Peyer's patch (tissue), 4 donors: Measurements from ENCODE around the gene SLC44A2. TPM values are rescaled to one million over a fixed set of nuclear protein-coding genes. Genes with fewer than 3 reads are reported as not detected.

Experiments
- DNase-seq, 3 donors: peaks; one replicate each; pipeline ENCODE4 v3.0.0-alpha.2; 2017 to 2019
- H3K27ac ChIP-seq, 4 donors: fragments of 200-600 bp; sonication (generic); one replicate each; pipeline ENCODE4 v1.5.1; 2016 to 2019
- H3K27me3 ChIP-seq, 2 donors: fragments of 200-600 bp; sonication (generic); one replicate each; pipeline ENCODE4 v1.5.1; 2019
- H3K36me3 ChIP-seq, 3 donors: fragments of 200-600 bp; sonication (generic); one replicate each; pipeline ENCODE4 v1.5.1; 2016 to 2019
- H3K4me1 ChIP-seq, 4 donors: fragments of 200-600 bp; sonication (generic); one replicate each; pipeline ENCODE4 v1.5.1; 2016 to 2019
- H3K4me3 ChIP-seq, 4 donors: fragments of 200-600 bp; sonication (generic); 1 replicate in 3 of 4; 2 replicates in 1 of 4; pipeline ENCODE4 v1.5.1; 2016 to 2019; ENCODE audit warnings: mild to moderate bottlenecking in 1 of 4
- H3K9me3 ChIP-seq, 4 donors: fragments of 200-600 bp; sonication (generic); one replicate each; pipeline ENCODE4 v1.5.1; 2016 to 2019; ENCODE audit warnings: mild to moderate bottlenecking in 1 of 4
- POLR2A ChIP-seq, 2 donors: fragments of 450-650 bp; IDR thresholded peaks; one replicate each; pipeline ENCODE4 v1.5.1; 2017; ENCODE audit warnings: antibody characterized with exemption in 2 of 2, mild to moderate bottlenecking in 2 of 2, moderate library complexity in 2 of 2
- total RNA-seq, 4 donors: library from RNA; depleted of rRNA; stranded (reverse); fragments of >200 nt; gene quantifications; one replicate each; pipeline ENCODE4 v1.1.0, GENCODE V29; 2016
- TF ChIP-seq, protein P1 (sequence below), 6 experiments: fragments of 450-650 bp in 4 of 6; fragments of 200-600 bp in 2 of 6; sonication (generic) in 1 of 6; IDR thresholded peaks; one replicate each; pipeline ENCODE4 v1.5.1; 2017 to 2019; ENCODE audit warnings: antibody characterized with exemption in 6 of 6, mild to moderate bottlenecking in 3 of 6, moderate library complexity in 1 of 6

The SLC44A2 gene
- total RNA-seq = 10 to 100 TPM; 24.2 to 81.7 (median 57.6) TPM

DNA sequence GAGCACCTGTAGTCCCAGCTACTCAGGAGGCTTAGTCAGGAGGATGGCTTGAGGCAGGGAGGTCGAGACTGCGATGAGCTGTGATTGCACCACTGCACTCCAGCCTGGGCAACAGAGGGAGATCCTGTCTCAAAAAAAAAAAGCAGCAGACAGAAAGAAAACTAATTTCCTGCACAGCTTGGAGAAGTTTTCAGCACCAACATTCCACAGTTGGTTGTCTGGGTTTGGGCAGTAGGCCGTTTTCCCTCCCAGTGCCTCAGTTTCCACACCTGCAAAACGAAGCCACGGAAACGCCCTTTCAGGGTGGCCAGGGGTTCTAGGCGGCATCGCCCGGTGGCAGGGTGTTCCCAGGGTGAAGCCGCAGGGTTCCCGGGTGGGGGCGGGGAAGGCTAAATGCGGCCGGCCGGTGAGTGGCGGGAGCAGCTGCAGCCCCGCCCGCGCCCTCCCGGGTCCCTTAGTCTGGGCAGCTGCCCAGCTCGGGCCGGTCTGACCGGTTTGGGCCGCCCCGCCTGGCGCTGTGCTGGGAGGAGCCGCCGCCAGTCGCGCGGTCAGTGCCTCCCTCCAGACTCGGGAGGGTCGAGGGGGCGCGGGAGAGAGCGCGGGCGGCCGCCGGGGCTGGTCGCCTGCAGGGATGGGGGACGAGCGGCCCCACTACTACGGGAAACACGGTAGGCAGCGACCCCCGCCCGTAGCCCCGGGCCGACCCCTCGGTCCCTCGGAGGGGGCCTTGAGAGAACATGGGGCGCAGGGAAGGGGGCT lies at the start of gene SLC44A2:
TSS of gene SLC44A2 (plus strand) at position 551 of the 759 bp plus-strand sequence. CDS start at position 632, 81 bp downstream.
- H3K27me3 ChIP-seq = no peaks in the 10 kb centered on the region
- peaks cover 0 to 30% (median 0%) of the 10 kb centered on the region in 3 donors for H3K36me3 ChIP-seq
- H3K9me3 ChIP-seq = no peaks in the 10 kb centered on the region
- H3K27ac ChIP-seq = peak within 1 kb of the TSS in 3 of 4 donors; percentile 66 to 88 (median 74)
- TF ChIP-seq, protein P1, sequence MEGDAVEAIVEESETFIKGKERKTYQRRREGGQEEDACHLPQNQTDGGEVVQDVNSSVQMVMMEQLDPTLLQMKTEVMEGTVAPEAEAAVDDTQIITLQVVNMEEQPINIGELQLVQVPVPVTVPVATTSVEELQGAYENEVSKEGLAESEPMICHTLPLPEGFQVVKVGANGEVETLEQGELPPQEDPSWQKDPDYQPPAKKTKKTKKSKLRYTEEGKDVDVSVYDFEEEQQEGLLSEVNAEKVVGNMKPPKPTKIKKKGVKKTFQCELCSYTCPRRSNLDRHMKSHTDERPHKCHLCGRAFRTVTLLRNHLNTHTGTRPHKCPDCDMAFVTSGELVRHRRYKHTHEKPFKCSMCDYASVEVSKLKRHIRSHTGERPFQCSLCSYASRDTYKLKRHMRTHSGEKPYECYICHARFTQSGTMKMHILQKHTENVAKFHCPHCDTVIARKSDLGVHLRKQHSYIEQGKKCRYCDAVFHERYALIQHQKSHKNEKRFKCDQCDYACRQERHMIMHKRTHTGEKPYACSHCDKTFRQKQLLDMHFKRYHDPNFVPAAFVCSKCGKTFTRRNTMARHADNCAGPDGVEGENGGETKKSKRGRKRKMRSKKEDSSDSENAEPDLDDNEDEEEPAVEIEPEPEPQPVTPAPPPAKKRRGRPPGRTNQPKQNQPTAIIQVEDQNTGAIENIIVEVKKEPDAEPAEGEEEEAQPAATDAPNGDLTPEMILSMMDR (IDR thresholded peaks at IDR 0.05) = peak in 1 of 6 experiments; percentile 6
- TF ChIP-seq POLR2A (IDR thresholded peaks at IDR 0.05) = peak in 1 of 2 donors; percentile 55
- H3K4me1 ChIP-seq = peaks cover 0 to 20% (median 0%) of the 10 kb centered on the region in 4 donors
- DNase-seq = peak in 2 of 3 donors; percentile 84 to 94
- H3K4me3 ChIP-seq = peak within 1 kb of the TSS; percentile 27 to 77 (median 58)

GRCh38 chr19:10577951-10578350 lies 47.4 kb upstream of the SLC44A2 start:
- no peak for TF ChIP-seq POLR2A (IDR thresholded peaks at IDR 0.05)
- peaks cover 0 to 36% (median 0%) of the 10 kb centered on the region in 3 donors for H3K36me3 ChIP-seq

DNA sequence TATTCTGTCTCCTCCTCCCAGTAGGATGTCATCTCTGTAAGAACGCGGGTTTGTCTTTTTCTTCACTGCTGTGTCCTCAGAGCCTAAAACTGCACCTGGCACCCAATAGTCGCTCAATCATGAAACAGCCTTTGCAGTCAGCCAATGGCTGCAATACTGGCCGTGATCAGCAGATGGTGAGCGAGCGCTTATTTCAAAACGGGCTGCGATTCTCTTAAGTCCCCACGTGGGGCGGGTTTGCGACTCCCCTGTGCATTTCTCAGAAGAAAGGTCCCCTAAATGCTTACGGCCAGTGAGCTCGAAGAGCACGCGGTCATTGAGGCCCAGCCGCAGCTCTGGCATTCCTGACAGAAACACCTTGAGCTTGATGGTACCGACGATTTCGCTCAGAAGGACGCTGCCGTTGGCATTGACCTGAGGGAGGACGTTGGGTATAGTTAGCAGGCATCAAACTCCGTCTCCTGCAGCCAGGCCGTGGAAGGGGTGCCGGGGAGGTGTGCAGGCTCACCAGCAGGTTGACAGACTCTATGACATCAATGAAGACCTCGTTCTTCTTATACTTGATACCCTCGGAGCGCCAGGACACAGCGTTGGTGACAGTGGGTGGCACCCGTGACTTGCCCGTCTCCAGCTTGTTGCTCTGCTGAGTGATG lies 44.2 kb upstream of the SLC44A2 start:
- TF ChIP-seq, protein P1 (IDR thresholded peaks at IDR 0.05) = peak; percentile 97 to 100 (median 99)
- no peak for TF ChIP-seq POLR2A (IDR thresholded peaks at IDR 0.05)
- DNase-seq = peak; percentile 89 to 97 (median 94)
- Histone ChIP-seq H3K4me3 (no peak overlapping the region), H3K27ac (peak overlapping the region in 1 of 4 donors; percentile 17), H3K9me3 (no peaks in the 10 kb centered on the region), H3K4me1 (peaks cover 0 to 4% (median 0%) of the 10 kb centered on the region in 4 donors), H3K27me3 (no peaks in the 10 kb centered on the region), H3K36me3 (peaks cover 0 to 36% (median 0%) of the 10 kb centered on the region in 3 donors)

More at GRCh38 chr19:10577951-10578350, 47.4 kb upstream of the SLC44A2 start:
- no peaks in the 10 kb centered on the region for H3K27me3 ChIP-seq
- H3K4me1 ChIP-seq = peaks cover 0 to 4% (median 0%) of the 10 kb centered on the region in 4 donors
- no peaks in the 10 kb centered on the region for H3K9me3 ChIP-seq
- H3K4me3 ChIP-seq = no peak overlapping the region
- DNase-seq = no peak
- no peak overlapping the region for H3K27ac ChIP-seq

DNA sequence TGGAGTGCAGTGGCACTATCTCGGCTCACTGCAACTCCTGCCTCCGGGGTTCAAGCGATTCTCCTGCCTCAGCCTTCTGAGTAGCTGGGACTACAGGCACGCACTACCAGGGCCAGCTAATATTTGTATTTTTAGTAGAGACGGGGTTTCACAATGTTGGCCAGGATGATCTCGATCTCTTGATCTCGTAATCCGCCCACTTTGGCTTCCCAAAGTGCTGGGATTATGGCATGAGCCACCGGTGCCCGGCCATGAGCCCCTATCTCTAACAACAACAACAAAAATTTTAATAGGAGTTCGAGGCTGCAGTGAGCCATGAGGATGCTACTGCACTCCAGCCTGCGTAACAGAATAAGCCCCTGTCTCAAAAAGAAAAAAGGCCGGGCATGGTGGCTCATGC lies 43.3 kb upstream of the SLC44A2 start:
- Histone ChIP-seq H3K27ac (no peak overlapping the region), H3K36me3 (peaks cover 0 to 36% (median 0%) of the 10 kb centered on the region in 3 donors), H3K27me3 (no peaks in the 10 kb centered on the region), H3K4me3 (no peak overlapping the region), H3K4me1 (peaks cover 0 to 4% (median 0%) of the 10 kb centered on the region in 4 donors), H3K9me3 (no peaks in the 10 kb centered on the region)
- TF ChIP-seq, protein P1 (IDR thresholded peaks at IDR 0.05) = no peak
- TF ChIP-seq POLR2A (IDR thresholded peaks at IDR 0.05) = no peak
- no peak for DNase-seq

GRCh38 chr19:10583036-10583776 lies 42.1 kb upstream of the SLC44A2 start:
- no peak overlapping the region for H3K27ac ChIP-seq
- DNase-seq = no peak
- TF ChIP-seq, protein P1 (IDR thresholded peaks at IDR 0.05) = no peak
- TF ChIP-seq POLR2A (IDR thresholded peaks at IDR 0.05) = no peak
- no peaks in the 10 kb centered on the region for H3K27me3 ChIP-seq
- no peak overlapping the region for H3K4me3 ChIP-seq
- H3K4me1 ChIP-seq = peaks cover 0 to 4% (median 0%) of the 10 kb centered on the region in 4 donors
- no peaks in the 10 kb centered on the region for H3K9me3 ChIP-seq
- peaks cover 0 to 28% (median 0%) of the 10 kb centered on the region in 3 donors for H3K36me3 ChIP-seq
